K562 (cell line): Measurements from ENCODE around the gene ACTL9.
A peak's percentile ranks its signal among the peaks of the same experiment; 100 is the strongest.

Experiments used
- CREB1 ChIP-seq, 2 experiments: sonication (generic) in 1 of 2; formaldehyde crosslinking in 1 of 2; IDR thresholded peaks; 2 replicates each; pipeline versions ENCODE4 v1.6.1 to v1.8.0; 2012 to 2022; ENCODE audit warnings: inconsistent platforms in 1 of 2, mild to moderate bottlenecking in 1 of 2, missing genetic modification reagents in 1 of 2, moderate library complexity in 1 of 2
- FOSL1 ChIP-seq: fragments of 200-800 bp; sonication (Bioruptor generic); conservative IDR thresholded peaks from 2 replicates; pipeline ENCODE4 v1.6.1; 2016; ENCODE audit warnings: missing genetic modification characterization, missing compliant biosample characterization
- MTA2 ChIP-seq: fragments of 450-650 bp; IDR thresholded peaks from 2 replicates; pipeline ENCODE4 v1.6.1; 2016; ENCODE audit warnings: low read depth
- PTTG1 ChIP-seq: fragments of 450-650 bp; IDR thresholded peaks from 2 replicates; pipeline ENCODE4 v1.6.1; 2016; ENCODE audit warnings: low read depth, mild to moderate bottlenecking, missing genetic modification characterization, missing compliant biosample characterization
- SMC3 ChIP-seq: conservative IDR thresholded peaks from 2 replicates; pipeline ENCODE4 v1.6.1; 2011; ENCODE audit warnings: low read depth, low read length, improper control_type of control experiment; ENCODE audit not compliant: insufficient read depth

DNA sequence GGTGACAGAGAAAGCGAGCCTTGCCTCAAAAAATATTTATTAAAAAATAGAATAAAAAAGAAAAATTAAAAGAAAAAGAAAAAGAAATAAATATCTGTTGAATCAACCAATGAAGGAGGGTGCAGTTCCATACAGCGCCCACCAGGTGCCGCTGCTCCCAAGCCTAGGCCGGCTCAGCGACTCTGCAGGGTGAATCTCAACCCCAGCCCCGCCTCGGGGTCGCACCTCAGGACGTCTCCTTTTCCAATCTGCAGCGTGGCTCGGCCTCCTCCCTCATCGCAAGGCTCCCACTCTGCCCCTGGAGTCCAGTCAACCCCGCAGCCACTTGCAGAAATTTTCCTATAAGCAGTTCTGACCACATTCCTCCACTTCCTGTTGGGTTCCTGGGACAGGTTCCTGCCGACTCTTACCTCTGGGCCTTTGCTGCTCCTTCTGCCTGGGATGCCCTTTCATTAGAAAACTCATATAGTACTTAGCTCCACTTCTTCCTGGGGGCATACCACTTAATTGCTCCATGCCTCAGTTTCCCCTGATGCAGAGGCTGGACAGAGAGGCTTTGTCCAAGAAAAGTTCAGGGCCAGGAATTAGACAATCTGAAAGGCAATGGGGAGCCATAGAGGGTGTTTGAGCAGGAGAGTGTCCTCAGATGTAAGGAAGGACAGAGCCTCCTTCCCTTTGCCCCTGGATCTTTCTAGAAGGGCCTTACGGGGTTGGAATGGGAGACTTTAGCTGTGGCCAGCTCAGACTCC, 43.8 kb downstream of the ACTL9 start:
- TF ChIP-seq PTTG1 (tag) (no peak), CREB1 (IDR thresholded peaks at IDR 0.05) (no peak), CREB1 (CRISPR knock-in tag; IDR thresholded peaks at IDR 0.05) (no peak), SMC3 (peak; percentile 75), MTA2 (no peak), FOSL1 (no peak)
